Caki2 (cell line): ENCODE results near the gene PTPRJ. TPM values are rescaled to one million over a fixed set of nuclear protein-coding genes. Genes with fewer than 3 reads are reported as not detected.
A peak's percentile ranks its signal among the peaks of the same experiment; 100 is the strongest.
"Not testable (repeated sequence)": the region's sequence is repeated elsewhere in the genome, so short reads cannot be mapped to it uniquely, and the experiment has no call there.

Source experiments
- DNase-seq: peaks from one replicate; pipeline ENCODE4 v3.0.0-alpha.2; 2015; ENCODE audit warnings: low read depth
- in situ Hi-C: cut with HindIII; loops from 2 replicates; pipeline ENCODE4 v1.10.0; 2016; ENCODE audit warnings: low sequenced_read_pairs, low pct_unique_long_range_greater_than_20kb, mixed read lengths
- total RNA-seq: library from RNA; depleted of rRNA; stranded (reverse); fragments of >200 nt; shearing (Covaris generic); gene quantifications from 2 replicates; pipeline ENCODE4 v1.2.3, GENCODE V29; 2014; ENCODE audit warnings: low replicate concordance

PTPRJ gene
- total RNA-seq, 1 experiment from 2014 or later: 33.3 TPM

DNA sequence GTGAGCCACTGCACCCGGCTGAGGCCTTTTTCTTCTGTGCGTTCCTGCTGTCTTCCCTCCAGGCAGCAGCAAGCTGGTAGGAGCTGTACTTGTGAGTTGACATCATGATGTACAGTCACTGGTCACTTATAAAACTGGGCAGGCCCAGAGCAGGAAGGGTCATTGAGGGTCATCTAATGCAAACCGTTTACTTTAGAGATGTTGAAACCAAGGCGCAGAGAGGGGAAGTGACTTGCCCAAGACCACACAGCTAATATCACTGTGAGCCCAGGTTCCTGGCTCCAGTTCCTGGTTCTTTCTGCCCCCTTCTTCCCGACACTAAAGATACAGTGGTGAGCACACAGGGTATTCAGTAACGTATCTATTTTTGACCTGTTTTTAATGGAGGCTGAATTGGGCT lies 27.3 kb downstream of the PTPRJ start:
- in situ Hi-C loops: no loop called here
- peak; percentile 52 for DNase-seq

DNA sequence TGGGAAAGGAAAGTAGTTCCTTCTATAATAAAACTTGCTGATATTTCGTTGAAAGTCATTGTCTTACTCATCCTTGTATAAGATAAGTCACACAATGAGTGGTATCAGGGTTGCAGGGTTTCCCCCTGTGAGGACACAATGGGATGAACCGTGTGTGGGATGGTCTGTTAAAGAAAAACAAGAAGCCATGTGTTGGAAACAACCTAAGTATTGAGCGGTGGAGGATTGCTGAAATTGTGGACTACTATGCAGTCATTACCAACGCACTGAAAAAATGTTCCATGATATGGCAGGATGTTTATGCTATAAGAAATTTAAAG lies 28.6 kb downstream of the PTPRJ start:
- in situ Hi-C loops: no loop called here
- DNase-seq: no peak

DNA sequence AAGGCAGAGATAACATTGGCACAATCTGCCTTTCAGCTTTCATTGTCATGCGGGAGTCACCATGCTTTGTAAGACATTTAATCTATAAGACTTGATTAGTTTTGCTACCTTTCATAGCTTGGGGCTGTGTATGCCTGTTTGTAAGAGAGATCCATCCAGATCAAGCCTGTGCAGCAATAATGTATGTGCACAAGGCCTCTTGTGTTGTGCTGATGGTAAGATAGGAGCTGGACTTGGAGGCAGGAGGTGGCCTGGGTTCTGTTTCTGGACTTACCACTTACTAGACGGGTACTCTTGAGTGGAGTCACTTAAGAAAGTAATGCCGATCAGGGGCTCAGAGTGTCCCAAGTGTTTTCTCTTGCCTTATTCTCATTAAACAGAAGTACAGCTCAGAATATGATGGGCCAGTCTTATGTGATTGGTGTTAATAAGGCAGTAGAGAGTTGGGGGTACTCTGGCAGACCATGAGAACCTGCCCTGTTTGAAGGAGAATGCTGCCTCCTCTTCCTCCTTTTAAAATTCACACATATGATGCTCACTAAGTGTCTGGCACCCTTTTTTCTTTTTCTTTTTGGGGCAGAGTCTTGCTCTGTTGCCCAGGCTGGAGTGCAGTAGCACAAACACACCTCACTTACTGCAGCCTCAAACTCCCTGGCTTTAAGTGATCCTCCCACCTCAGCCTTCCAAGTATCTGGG lies 30.9 kb downstream of the PTPRJ start:
- in situ Hi-C loops: no loop called here

DNA sequence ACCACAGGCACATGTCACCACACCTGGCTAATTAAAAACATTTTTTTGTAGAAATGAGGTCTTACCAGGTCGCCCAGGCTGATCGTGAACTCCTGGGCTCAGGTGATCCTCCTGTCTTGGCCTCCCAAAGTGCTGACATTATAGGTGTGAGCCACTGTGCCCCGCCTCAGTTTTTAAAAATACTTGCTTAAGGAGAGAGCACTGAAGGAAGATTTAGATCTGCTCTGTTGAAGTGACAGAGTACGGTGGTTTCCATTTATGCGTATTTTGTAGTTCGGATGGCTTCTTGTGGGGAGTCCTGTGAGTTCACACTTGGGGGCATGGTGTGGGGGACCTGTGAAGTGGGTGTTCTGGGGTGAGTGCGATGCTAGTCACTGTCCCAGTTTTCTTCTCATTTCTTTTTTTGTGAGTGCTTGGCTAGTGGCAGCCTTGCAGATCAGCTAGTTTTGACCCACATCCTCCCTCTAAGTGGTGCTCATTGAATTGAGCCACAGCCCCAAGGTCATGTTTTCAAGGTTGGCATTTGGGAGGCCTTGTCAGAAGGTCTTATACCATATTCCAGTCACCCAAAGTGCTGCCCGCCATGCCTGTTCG lies 31.5 kb downstream of the PTPRJ start:
- in situ Hi-C loops: no loop called here
- no peak for DNase-seq

More for the DNA sequence above, 30.9 kb downstream of the PTPRJ start:
- no peak for DNase-seq

DNA sequence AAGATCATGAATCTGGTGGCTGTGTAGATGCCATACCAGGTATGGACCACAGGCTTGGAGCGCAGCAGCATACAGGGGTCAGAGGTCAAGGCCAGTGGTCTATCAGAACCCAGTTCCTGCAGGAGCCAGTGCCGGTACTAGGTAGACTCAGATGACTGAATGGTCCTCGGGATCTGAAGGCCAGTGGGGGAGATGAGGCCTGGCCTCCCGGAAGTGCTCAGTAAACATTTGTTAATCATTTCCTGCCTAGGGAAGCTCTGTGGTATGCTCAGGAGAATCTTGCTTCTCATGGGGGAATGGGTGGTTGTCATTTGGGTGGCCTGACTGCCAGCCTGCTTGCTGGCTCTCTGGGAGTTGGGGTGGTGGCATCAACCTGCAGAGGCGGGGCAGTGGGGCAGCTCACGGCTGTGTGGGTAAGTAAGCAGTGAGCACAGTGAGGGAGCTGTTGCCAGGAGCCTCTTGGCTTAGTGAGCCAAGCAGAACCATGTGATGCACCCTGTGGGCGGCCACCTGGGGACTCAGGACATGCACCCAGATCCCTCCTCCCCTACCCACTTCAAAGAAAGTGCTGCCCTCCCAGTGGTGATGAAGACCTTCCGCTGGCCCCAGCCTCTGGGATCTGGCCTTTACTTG lies 33.0 kb downstream of the PTPRJ start:
- peak; percentile 82 for DNase-seq
- in situ Hi-C loops: no loop called here

DNA sequence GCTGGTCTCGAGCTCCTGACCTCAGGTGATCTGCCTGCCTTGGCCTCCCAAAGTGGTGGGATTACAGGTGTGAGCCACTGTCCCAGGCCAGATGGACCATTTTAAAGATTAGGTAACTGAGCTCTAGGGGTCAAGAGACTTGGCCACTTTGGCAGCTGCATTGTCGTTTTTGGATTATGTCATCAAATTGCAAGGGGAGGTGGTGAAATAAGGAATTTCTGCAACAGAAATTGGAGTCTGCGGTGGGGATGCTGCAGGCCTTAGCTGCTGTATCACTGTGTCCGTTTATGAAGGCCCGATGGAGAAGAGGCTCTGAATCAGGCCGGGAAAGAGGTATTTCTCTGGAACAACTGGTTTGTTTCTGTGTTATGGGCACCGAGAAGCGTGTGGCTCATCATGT lies 34.6 kb downstream of the PTPRJ start:
- in situ Hi-C loops: no loop called here

DNA sequence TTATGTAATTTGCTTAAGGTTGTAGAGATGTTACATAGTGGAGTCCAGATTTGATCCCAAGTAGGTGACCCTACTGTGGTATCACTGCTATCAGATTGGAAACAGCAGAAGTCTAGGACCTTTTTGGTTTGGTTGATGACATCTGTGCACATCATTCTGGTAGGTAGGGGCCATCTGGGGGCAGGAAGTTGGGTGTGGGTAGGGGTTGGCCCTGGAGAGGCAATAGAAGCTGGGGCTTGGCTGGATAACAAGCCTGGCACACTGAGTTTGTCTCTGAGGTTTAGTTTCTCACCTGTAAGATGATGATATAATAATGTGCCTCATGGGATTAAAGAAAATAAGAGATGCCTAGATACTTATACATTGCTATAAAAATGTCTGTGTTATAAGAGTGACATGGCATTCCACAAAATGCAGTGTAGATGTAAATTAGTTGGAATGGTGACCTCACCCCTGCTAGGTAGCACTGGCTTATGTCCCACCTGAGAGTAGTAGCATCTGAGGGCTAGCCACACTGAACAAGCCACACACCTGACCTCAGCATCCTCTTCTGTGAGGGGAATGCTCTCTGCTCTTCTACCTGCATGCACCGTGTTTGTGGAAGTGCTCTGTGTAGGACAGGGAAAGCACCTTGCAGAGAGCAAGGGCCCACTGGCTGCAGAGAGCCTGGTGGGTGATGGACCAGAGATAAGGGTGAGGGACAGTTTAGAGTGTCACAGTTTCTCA lies 36.9 kb downstream of the PTPRJ start:
- in situ Hi-C loops: no loop called here
- no peak for DNase-seq

More for the DNA sequence above, 34.6 kb downstream of the PTPRJ start:
- DNase-seq: no peak

DNA sequence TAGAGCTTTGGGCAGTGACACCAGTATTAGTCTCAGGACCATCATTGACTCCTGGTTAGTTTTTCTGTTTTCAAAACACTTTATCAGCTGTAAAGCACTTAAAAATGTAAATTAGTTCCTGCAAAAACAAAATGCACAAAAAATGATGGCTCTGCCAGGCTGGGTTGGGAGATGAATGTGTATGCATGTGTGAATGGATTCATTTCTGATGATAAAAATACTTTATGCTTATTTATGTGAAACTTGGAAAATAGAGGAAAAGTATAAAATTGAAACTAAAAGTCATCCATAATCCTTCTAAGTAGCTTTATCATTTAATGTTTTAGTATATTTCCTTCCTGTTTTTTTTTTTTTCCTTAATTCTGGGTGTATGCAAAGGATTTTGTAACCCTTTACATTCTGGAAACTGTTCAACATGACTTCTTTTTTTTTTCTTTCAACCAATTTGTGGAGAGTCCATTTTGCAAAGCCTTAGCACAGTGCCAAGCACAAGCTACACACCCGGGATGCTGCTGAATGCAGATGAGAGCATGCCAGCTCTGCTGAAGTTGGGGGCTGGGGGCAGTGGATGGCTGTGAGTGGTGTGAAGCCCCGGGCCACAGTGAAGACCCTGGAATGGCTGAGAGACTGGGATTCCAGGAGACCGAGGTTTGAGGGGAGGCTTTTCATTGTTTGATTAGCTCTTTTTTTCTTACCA lies 37.6 kb downstream of the PTPRJ start:
- in situ Hi-C loops: no loop called here
- no peak for DNase-seq

DNA sequence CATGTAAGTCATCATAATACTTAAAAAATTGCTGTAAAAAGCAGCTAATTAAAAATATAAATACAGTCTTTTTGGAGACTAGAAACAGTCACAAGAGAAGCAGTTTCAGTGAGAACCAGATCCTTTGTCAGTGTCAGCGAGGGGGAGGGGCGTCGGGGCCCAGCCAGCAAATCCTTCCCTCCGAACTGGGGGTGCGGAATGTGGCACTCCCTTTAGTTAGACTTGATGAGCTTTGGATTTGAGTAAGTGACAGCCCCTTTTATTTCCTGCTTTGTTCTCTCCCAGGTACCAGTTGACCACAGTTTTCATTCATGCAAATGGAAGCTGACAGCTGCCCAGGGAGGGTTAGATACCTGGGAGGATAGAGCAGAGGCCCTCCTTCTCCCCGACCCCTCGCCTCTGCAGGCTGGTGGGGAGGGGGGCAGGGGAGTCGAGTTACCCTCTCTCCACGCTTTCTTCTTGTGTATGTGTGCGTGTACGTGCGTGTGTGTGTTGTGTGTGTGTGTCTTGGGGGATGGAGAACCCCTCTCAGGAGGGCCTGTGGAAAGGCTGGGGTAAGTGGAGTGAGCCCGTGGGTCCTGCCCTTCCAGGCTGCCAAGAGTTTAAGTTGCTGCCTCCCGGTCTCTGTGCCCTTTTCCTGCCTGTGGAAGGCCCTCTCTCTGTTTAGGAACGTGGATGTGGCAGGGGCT lies 38.3 kb downstream of the PTPRJ start:
- DNase-seq: no peak
- in situ Hi-C loops: no loop called here

DNA sequence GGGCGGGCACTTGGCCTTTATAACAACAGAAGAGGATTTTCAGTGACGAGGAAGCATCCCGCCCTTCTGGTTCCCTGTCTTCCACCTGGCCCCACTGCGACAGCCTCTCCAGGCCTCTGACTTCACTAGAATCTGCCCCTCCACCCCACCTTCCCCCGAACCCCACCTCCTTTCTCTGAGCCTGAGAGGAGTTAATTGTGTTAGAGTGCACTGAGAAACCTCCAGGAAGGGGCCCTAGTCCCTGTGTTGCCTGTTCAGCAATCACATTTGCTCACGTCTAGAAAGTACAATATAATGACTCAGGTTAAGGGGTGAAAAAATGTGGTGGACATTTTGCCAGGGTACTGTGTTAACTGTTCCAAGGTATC lies 38.8 kb downstream of the PTPRJ start:
- in situ Hi-C loops: no loop called here
- no peak for DNase-seq

DNA sequence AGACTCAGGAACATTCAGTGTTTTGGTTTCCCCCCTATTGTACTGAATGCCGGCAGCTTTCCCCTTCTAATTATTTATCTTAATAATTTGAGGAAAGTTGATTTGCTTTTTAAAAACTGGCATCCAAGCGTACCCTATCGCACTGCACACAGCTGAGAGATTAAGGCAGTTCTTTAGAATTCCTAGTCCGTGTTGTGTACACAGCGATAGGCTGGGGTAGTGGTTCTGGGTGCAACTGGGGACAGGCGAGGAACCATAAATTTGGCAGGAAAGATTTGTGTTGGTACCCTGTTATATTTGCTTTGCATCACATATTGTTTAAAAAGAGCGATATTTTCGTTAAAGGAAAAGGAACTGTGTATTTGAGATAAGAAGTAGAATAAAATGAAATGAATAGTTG lies 39.2 kb downstream of the PTPRJ start:
- DNase-seq: no peak
- in situ Hi-C loops: no loop called here

DNA sequence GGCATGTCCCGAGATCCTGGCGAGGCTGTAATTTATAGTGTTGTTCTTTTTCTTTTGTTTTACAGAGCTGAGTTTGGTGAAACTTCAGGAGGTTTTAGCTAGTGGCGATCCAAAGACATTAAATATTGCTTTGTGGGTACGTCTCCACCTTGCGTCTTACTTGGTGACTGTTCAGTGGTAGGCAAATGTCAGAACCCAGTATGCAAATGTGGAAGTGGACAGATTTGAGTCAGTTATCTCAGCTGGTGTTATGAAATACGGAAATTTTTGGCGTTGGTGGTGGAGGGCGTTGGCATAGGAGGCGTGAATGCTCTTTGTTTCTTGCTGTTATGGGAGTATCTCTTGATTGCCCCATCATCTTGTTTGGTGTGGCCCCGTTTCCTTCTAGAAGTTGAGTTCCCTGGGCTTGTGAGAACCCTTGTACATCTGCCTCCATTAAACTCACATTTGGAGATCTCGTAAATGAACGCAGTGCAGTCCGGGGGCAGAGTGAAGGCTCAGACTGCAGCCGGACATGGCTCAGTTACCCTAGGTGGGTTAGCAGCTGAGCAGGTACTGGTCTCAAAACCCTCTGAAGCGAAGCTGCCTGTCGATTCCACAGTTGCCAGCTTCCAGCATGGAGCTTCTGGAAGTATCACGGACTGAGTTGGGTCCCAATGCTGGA lies 39.9 kb downstream of the PTPRJ start:
- in situ Hi-C loops: no loop called here

DNA sequence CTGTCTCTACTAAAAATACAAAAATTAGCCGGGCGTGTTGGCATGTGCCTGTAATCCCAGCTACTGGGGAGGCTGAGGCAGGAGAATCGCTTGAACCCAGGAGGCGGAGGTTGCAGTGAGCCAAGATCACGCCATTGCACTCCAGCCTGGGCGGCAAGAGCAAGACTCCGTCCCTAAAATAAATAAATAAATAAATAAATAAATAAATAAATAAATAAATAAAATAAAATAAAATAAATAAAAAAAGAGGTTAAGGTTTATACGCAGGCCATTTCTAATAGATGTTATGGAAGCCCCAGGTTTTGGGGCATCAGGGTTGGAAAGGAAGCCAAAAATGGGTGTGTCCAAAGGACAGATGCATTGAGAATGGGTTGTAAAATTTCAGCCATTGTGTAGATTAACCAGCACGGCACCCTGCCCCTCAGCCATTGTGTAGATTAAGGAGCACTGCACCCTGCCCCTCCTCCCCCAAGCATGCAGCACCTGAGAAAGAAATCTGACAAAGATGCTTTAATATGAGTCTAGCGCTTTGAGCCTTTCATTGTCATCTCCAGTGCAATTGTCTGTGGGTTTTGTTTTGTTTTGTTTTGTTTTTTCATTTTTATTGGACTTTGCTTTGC lies 41.0 kb downstream of the PTPRJ start:
- in situ Hi-C loops: not testable (repeated sequence)

More for the DNA sequence above, 39.9 kb downstream of the PTPRJ start:
- no peak for DNase-seq

DNA sequence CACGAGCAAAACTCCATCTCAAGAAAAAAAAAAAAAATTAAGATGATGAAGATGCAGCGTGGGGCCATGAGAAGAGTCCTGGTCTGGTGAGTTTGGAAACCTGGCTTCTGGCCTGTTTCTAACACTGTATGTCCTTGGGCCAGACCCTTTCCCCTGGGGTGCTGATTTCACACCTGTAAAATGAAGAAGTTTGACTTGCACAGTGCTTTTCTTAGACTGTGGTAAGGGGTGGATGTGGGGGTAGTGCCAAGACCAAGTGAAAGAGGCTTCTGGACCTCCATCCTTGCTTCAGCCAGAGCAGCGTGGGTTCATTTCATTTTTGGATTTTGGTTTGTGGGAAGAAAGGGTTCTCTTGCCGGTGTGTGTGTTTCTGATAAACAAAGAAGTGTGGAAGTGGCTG lies 42.1 kb downstream of the PTPRJ start:
- no peak for DNase-seq
- in situ Hi-C loops: no loop called here

More for the DNA sequence above, 41.0 kb downstream of the PTPRJ start:
- not testable (repeated sequence) for DNase-seq

DNA sequence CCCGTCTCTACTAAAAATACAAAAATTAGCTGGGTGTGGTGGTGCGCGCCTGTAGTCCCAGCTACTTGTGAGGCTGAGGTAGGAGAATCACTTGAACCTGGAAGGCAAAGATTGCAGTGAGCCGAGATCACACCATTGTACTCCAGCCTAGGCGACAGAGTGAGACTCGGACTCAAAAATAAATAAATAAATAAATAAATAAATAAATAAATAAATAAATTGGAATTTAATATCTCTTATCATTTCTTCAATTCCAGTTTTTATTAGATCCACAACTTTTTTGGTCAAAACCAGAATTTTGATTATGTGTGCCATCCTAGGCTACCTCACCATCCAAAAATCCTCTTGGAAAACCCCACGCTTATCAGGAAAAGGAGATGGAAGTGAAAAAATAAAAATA lies 43.2 kb downstream of the PTPRJ start:
- DNase-seq, in situ Hi-C loops: not testable (repeated sequence)

DNA sequence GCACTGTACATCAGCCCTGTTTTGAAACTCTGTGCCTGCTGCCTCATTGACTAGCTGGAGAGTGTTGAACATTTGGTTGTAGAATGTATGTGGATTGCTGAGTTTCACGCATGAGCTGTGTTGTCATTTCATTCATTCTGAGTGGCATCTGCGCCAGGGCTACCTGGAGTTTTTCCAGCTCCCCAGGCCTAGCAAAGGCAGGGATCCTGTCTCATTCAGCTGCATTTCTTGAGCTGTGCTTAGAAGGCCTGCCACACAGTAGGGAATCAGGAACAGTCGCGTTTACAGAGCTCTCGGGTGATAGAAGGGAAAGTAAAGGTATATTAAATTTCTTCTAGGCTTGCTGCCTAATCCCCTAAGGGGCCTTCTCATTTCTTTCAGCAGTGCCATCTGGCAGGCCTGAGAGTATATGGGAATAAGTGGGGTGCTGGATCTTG lies 44.3 kb downstream of the PTPRJ start:
- DNase-seq: no peak
- in situ Hi-C loops: no loop called here

DNA sequence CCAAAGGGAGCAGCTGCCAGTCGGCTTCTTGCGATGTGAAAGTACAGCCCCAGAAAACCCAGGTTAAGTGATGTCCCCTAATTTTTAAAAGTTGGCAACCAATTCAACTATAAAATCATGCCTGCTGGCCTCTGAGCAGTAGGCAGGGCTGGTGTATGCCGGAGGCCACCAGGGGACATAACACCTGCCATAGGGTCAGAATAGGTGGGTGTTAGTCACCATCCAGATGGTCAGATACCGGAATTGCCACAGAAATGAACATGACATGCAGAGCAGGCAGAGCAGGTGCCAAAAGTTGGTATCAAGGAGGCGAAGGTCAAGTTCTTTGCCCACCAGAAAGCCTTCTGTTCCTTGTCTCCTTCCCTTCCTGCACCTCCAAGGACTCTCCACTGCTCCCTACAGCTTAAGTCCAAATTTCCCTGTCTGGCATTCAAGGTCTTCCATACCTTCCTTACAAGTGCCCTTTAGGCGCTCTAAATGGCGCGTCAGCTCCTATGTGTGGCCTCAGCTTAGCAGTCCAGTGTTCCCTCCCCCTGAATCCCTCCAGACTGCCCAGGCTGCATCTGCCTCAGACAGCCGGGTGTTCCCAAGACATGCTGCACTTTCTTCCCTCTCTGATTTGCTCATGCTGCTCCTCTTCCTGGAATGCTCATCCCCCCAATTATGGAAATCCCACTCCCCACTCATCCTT lies 45.1 kb downstream of the PTPRJ start:
- in situ Hi-C loops: no loop called here
- no peak for DNase-seq
